ENCODE results near the gene FAM228B. TPM values are rescaled to one million over a fixed set of nuclear protein-coding genes. Genes with fewer than 3 reads are reported as not detected.

Gene FAM228B
- total RNA-seq: 2.1 and 5.7 TPM in 2 replicates

GRCh38 chr2:24123195-24123921 is at the start of gene FAM228B, which contains the start of gene PFN4:
TSS of gene FAM228B (plus strand) at chr2:24123469. CDS start at chr2:24124362, 893 bp downstream.
TSS of gene PFN4 (minus strand) at chr2:24123334. CDS start at chr2:24122535, 799 bp downstream.

GRCh38 chr2:24075915-24076848 is 47.1 kb upstream of the FAM228B start, which contains the start of gene SF3B6:
TSS of gene SF3B6 (minus strand) at chr2:24076326. CDS start at chr2:24076229, 97 bp downstream.

DNA sequence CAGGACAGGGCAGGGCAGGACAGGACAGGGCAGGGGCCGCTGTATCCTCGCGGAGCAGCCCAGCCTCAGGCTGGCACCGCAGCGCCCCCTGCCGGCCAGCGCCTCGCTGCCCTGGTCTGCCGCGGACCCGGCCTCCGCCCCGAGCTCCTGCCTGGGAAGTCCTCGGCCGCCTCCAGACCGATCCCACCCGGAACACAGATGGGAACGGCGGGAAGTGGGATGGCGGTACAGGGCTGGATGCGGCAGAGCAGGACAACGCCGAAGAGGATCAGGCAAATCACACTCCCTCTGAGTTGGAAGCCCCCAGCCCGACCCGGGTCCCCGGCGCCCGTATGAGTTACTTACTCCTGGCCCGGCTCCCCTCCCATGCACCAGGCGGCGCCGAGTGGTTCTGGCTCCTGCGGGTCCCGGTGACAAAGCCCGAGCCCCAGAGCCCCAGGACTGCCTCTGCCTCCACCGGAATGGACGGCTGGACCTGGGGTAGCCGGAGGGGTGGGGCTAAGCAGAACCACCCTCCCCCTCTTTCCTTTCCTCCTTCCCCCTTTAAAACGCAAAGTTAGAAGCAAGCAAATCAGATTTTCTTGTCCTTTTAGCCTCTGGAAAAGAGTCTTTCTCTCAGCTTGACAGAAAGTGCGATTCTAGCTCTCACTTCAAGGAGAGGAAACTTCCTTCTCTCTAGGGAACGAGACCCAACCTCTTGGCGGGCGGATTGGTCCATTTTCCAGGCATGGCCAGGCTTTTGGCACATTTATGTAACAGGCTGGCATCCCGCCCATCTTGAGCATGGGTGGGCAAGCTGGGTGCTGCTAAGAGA is 38.7 kb upstream of the FAM228B start, which contains the start of gene TP53I3:
Gene TP53I3 (minus strand): TSS at position 449 of the 814 bp plus-strand sequence. CDS start 508 bp downstream, outside the sequence.

DNA sequence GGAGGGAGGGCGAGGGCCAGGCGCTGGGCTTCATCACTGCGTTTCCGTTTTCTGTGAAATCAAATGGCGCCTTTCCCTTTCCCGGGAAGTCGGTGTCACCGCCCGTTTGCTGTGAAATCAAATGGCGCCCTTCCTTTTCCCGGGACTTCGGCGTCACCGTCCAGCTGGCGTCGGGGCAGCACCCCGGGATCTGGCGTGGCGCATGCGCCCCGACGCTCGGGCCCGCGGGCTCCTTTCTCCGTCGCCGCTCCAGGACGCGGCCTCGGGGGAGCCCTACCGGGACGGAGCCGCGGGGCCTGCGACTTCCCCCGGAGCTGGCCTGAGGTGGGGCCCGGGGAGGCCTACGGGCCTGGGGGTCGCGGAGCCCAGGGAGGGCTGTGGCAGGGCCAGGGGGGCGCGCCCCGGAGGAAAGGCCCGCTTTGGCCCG is 51.6 kb downstream of the FAM228B start, which contains the start of gene FAM228A:
Gene FAM228A (plus strand): TSS at position 203 of the 427 bp plus-strand sequence. CDS start 428 bp downstream, outside the sequence.

Other genes with a start within 250 kb of the FAM228B start
- 8.4 and 22.7 TPM in 2 replicates for gene ATAD2B, start 196.3 kb upstream of the FAM228B start, total RNA-seq
- gene UBXN2A, start 183.0 kb upstream of the FAM228B start, total RNA-seq: 7.3 and 12.3 TPM in 2 replicates
- gene MFSD2B, start 113.4 kb upstream of the FAM228B start, total RNA-seq: 0.25 TPM in 1 of 2 replicates, not detected in the other
- 6.2 and 14.4 TPM in 2 replicates for gene WDCP, start 76.1 kb upstream of the FAM228B start, total RNA-seq
- 9.3 and 14.6 TPM in 2 replicates for gene FKBP1B, start 73.7 kb upstream of the FAM228B start, total RNA-seq
- gene SF3B6, start 47.1 kb upstream of the FAM228B start, total RNA-seq: 108 and 113 TPM in 2 replicates
- gene TP53I3, start 38.6 kb upstream of the FAM228B start, total RNA-seq: 46.4 and 120 TPM in 2 replicates
- 0.19 and 0.32 TPM in 2 replicates for gene PFN4, start 135 bp upstream of the FAM228B start, total RNA-seq
- under 0.01 and 0.31 TPM in 2 replicates for gene FAM228A, start 51.6 kb downstream of the FAM228B start, total RNA-seq
- gene ITSN2, start 237.1 kb downstream of the FAM228B start, total RNA-seq: 26.1 and 102 TPM in 2 replicates